Calu3 (cell line): ENCODE results near the gene SBF2. TPM values are rescaled to one million over a fixed set of nuclear protein-coding genes. Genes with fewer than 3 reads are reported as not detected.

ENCODE experiments used
- BruUV-seq: library from RNA; stranded (reverse); fragments of 400-500 nt; replicated peaks from 2 replicates; lab custom pipeline; 2021; lab: Mats Ljungman, UMichigan
- CTCF ChIA-PET: fragments of 300-600 bp; sonication (Branson Sonifier 250); formaldehyde crosslinking; loops from one replicate; lab custom pipeline; 2022; ENCODE audit warnings: antibody characterized with exemption; lab: Charles Lee
- DNase-seq: peaks from one replicate; pipeline ENCODE4 v3.0.0; 2022
- H3K27ac Mint-ChIP-seq: one replicate; pipeline ENCODE4 v1.8.0; 2022; ENCODE audit warnings: mixed read lengths; ENCODE audit not compliant: unreplicated experiment
- H3K27me3 Mint-ChIP-seq: one replicate; pipeline ENCODE4 v1.8.0; 2022; ENCODE audit warnings: mixed read lengths; ENCODE audit not compliant: unreplicated experiment
- H3K36me3 Mint-ChIP-seq: one replicate; pipeline ENCODE4 v1.8.0; 2022; ENCODE audit warnings: mild to moderate bottlenecking, moderate library complexity, mixed read lengths; ENCODE audit not compliant: insufficient read depth, unreplicated experiment
- H3K4me1 Mint-ChIP-seq: one replicate; pipeline ENCODE4 v1.8.0; 2022; ENCODE audit warnings: mild to moderate bottlenecking, low read depth, mixed read lengths; ENCODE audit not compliant: unreplicated experiment
- H3K4me3 Mint-ChIP-seq: one replicate; pipeline ENCODE4 v1.8.0; 2022; ENCODE audit warnings: mild to moderate bottlenecking, low read depth, moderate library complexity, mixed read lengths; ENCODE audit not compliant: unreplicated experiment
- H3K9me3 Mint-ChIP-seq: one replicate; pipeline ENCODE4 v1.8.0; 2022; ENCODE audit warnings: low read depth, mixed read lengths; ENCODE audit not compliant: unreplicated experiment
- intact Hi-C: fragments of 100-400 bp; cut with micrococcal nuclease; formaldehyde crosslinking; loops from one replicate; pipeline ENCODE4 v1.10.0; 2022; ENCODE audit not compliant: unreplicated experiment
- total RNA-seq: library from RNA; stranded (reverse); gene quantifications from 2 replicates; pipeline ENCODE4 v1.2.3, GENCODE V29; 2022
- TF ChIP-seq, protein P1 (sequence below): fragments of 200-600 bp; IDR thresholded peaks from one replicate; pipeline ENCODE4 v1.8.0; 2022; ENCODE audit warnings: antibody characterized with exemption; ENCODE audit not compliant: unreplicated experiment

SBF2 gene
- total RNA-seq, 1 experiment from 2014 or later = 39.0 TPM

DNA sequence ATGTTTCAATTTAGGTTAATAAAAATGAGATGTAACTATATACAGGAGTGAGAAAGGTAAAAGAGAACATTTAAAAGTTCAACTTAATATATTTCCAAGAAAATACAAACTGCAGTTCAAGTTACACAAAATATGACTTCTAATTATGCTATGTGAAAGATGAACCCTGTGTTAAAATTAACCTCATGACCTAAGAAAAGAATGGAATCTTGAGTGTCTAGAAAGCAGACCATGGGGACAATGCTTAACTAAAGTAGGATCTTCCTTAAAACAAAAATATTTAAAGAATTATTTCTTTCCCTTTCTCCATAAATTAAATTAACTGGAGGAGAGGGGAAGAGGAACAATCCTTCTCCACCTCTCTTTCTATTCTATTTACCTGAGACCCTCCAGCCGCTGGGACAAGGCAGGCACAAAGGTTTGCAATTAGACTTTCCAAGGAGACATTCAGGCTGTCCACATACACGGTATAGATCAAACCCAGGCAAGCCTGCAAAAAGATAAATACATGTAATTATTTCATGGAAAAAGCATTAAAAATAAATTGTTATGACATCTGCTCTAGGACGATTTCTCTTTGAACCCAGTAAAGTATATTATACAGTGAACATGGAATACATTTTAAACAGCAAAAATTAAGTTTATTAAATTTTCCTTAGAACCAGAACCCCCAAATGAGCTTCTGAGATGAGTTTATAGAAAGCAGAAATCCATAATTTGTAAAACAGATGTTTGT lies 264.5 kb downstream of the SBF2 start:
- H3K36me3 Mint-ChIP-seq = no peaks in the 10 kb centered on the region
- BruUV-seq = no TSS peak
- TF ChIP-seq, protein P1, sequence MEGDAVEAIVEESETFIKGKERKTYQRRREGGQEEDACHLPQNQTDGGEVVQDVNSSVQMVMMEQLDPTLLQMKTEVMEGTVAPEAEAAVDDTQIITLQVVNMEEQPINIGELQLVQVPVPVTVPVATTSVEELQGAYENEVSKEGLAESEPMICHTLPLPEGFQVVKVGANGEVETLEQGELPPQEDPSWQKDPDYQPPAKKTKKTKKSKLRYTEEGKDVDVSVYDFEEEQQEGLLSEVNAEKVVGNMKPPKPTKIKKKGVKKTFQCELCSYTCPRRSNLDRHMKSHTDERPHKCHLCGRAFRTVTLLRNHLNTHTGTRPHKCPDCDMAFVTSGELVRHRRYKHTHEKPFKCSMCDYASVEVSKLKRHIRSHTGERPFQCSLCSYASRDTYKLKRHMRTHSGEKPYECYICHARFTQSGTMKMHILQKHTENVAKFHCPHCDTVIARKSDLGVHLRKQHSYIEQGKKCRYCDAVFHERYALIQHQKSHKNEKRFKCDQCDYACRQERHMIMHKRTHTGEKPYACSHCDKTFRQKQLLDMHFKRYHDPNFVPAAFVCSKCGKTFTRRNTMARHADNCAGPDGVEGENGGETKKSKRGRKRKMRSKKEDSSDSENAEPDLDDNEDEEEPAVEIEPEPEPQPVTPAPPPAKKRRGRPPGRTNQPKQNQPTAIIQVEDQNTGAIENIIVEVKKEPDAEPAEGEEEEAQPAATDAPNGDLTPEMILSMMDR = no peak
- intact Hi-C loops = no loop called here
- CTCF ChIA-PET = no interaction called here
- no peaks in the 10 kb centered on the region for H3K9me3 Mint-ChIP-seq
- H3K4me3 Mint-ChIP-seq = no peak overlapping the region
- H3K27ac Mint-ChIP-seq = no peak overlapping the region
- DNase-seq = no peak
- H3K27me3 Mint-ChIP-seq = no peaks in the 10 kb centered on the region
- no peaks in the 10 kb centered on the region for H3K4me1 Mint-ChIP-seq

DNA sequence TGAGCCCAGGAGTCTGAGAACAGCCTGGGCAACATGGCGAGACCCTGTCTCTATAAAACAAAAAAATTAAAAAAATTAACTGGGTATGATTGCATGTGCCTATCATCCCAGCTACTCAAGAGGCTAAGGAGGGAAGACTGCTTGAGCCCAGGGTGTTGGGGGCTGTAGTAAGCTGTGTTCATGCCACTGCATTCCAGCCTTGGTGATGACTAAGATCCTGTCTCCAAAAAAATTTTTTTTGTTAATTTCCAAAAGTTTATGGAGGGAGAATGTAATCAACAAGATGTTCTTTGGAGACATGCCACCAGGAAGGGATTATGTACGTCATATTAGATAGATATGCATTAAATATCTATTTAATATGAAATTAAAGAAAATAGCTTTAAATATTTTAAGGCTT lies 267.5 kb downstream of the SBF2 start:
- BruUV-seq = no TSS peak
- Mint-ChIP-seq H3K27me3 (no peaks in the 10 kb centered on the region), H3K9me3 (no peaks in the 10 kb centered on the region), H3K36me3 (no peaks in the 10 kb centered on the region), H3K27ac (no peak overlapping the region), H3K4me3 (no peak overlapping the region), H3K4me1 (peaks cover 4% of the 10 kb centered on the region)
- CTCF ChIA-PET = no interaction called here
- intact Hi-C loops = no loop called here
- DNase-seq = no peak
- TF ChIP-seq, protein P1 = no peak

DNA sequence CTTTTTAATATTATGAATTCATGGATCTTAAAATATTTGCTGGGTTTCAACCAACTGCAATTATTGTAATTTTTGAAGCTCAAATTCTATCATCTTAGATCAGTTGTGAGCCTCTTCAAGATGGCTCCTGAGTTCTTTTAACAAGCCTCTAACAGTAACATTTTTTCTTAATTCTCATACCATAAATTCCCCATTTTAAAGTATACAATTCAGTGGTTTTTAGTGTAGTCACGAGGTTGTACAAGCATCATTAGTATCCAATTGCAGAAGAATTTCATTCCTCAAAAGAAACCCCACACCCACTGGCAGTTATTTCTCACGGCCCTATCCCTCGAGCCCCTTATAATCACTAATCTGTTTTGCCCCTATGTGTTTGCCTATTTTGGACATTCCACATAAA lies 270.8 kb downstream of the SBF2 start:
- BruUV-seq = no TSS peak
- no peaks in the 10 kb centered on the region for H3K27me3 Mint-ChIP-seq
- intact Hi-C loops = no loop called here

DNA sequence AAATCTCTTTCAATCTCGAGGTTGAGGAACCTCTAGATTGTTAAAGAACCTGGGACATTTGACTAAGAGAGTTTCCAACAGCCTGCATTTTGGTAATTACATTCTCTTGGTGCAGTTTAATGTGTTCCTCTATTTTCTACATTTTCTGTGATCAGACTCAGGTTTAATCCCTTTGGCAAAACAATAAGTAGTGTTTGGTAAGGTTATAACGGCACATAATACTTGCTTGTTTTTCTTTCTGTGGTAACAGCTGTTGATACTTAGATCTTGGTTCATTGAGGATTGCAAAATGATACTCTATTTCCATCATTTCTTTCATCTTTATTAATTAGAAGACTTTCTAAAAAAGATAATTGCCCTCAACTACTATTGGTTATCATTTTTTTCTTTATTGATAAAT lies 271.3 kb downstream of the SBF2 start:
- H3K27ac Mint-ChIP-seq = no peak overlapping the region
- H3K27me3 Mint-ChIP-seq = no peaks in the 10 kb centered on the region
- peaks cover 29% of the 10 kb centered on the region for H3K4me1 Mint-ChIP-seq
- no TSS peak for BruUV-seq
- no peak overlapping the region for H3K4me3 Mint-ChIP-seq
- no peaks in the 10 kb centered on the region for H3K36me3 Mint-ChIP-seq
- TF ChIP-seq, protein P1 = no peak
- CTCF ChIA-PET = no interaction called here
- intact Hi-C loops = no loop called here
- no peaks in the 10 kb centered on the region for H3K9me3 Mint-ChIP-seq
- no peak for DNase-seq

More for the DNA sequence above, 270.8 kb downstream of the SBF2 start:
- Mint-ChIP-seq H3K9me3 (no peaks in the 10 kb centered on the region), H3K4me3 (no peak overlapping the region), H3K36me3 (no peaks in the 10 kb centered on the region), H3K27ac (no peak overlapping the region), H3K4me1 (peaks cover 29% of the 10 kb centered on the region)
- TF ChIP-seq, protein P1 = no peak
- DNase-seq = no peak
- CTCF ChIA-PET = no interaction called here
